GM12878 (cell line): Measurements from ENCODE around the gene MDH1. TPM values are rescaled to one million over a fixed set of nuclear protein-coding genes. Genes with fewer than 3 reads are reported as not detected.

Experiments
- ATAC-seq: fragments of 200-7000 bp; cut with Tn5 transposase; 3 replicates; pipeline ENCODE4 v1.9.1; 2020; ENCODE audit warnings: mild to moderate bottlenecking, moderate library complexity
- BruUV-seq: library from RNA; stranded (reverse); fragments of 400-500 nt; replicated peaks from 2 replicates; lab custom pipeline; 2021; lab: Mats Ljungman, UMichigan
- CTCF ChIA-PET: fragments of 300-600 bp; sonication (Branson Sonifier 250); formaldehyde crosslinking; extraction: SDS; loops from one replicate; lab custom pipeline; 2021; ENCODE audit warnings: inconsistent platforms; lab: Yijun Ruan, JAX
- POLR2A ChIA-PET: fragments of 350-600 bp; formaldehyde crosslinking; extraction: SDS; loops from one replicate; lab custom pipeline; 2021; ENCODE audit warnings: inconsistent platforms; lab: Charles Lee
- RAD21 ChIA-PET: fragments of 300-600 bp; sonication (Branson Sonifier 250); formaldehyde crosslinking; loops from one replicate; lab custom pipeline; 2023; ENCODE audit warnings: antibody characterized with exemption; ENCODE audit not compliant: unreplicated experiment; lab: Charles Lee
- SMC1A ChIA-PET: fragments of 300-600 bp; sonication (Branson Sonifier 250); formaldehyde crosslinking; loops from one replicate; lab custom pipeline; 2023; ENCODE audit not compliant: unreplicated experiment, uncharacterized antibody; lab: Charles Lee
- DNase-seq: peaks from one replicate; pipeline ENCODE4 v3.0.0-alpha.2; 2011; ENCODE audit warnings: low read depth, low spot score
- FAIRE-seq: peaks from 3 replicates; lab custom pipeline; 2011; peaks lifted over from hg19 to GRCh38; lab: Jason Lieb, UNC
- H2AFZ ChIP-seq: 2 replicates; pipeline ENCODE4 v1.6.0; 2011; ENCODE audit warnings: low read depth, low read length, control low read depth; ENCODE audit not compliant: control insufficient read depth
- H3K27ac ChIP-seq: 2 replicates; pipeline ENCODE4 v1.5.1; 2011; ENCODE audit warnings: control low read depth; ENCODE audit not compliant: control insufficient read depth, insufficient read depth
- H3K27me3 ChIP-seq, 2 experiments: replicated peaks in 1 of 2; 2 replicates each; pipeline versions ENCODE4 v1.6.0 to v1.6.1; 2011; ENCODE audit warnings: low read length in 1 of 2; ENCODE audit not compliant: control insufficient read depth in 2 of 2, insufficient read depth in 2 of 2
- H3K36me3 ChIP-seq, 2 experiments: 2 replicates each; pipeline ENCODE4 v1.5.1; 2011; ENCODE audit warnings: low read length in 1 of 2; ENCODE audit not compliant: control insufficient read depth in 2 of 2, insufficient read depth in 2 of 2
- H3K4me1 ChIP-seq: 2 replicates; pipeline ENCODE4 v1.6.1; 2011; ENCODE audit warnings: mild to moderate bottlenecking, low read length, moderate library complexity, mixed read lengths; ENCODE audit not compliant: control insufficient read depth, insufficient read depth
- H3K4me2 ChIP-seq: 2 replicates; pipeline ENCODE4 v1.6.0; 2011; ENCODE audit warnings: control low read depth; ENCODE audit not compliant: control insufficient read depth, insufficient read depth
- H3K4me3 ChIP-seq: fragments of 200-600 bp; sonication (generic); 2 replicates; pipeline ENCODE4 v1.5.1; 2016
- H3K79me2 ChIP-seq: 2 replicates; pipeline ENCODE4 v1.6.0; 2011; ENCODE audit warnings: low read length; ENCODE audit not compliant: control insufficient read depth, insufficient read depth
- H3K9ac ChIP-seq: 2 replicates; pipeline ENCODE4 v1.8.0; 2011; ENCODE audit warnings: low read length, control low read depth, mixed read lengths; ENCODE audit not compliant: control insufficient read depth, insufficient read depth
- H3K9me3 ChIP-seq: replicated peaks from 3 replicates; pipeline ENCODE4 v1.5.1; 2011; ENCODE audit warnings: mild to moderate bottlenecking, low read length; ENCODE audit not compliant: control insufficient read depth, insufficient read depth
- H4K20me1 ChIP-seq: 2 replicates; pipeline ENCODE4 v1.6.0; 2011; ENCODE audit not compliant: control insufficient read depth, insufficient read depth
- CEBPZ ChIP-seq: fragments of 150-350 bp; IDR thresholded peaks from 2 replicates; pipeline ENCODE4 v1.6.1; 2016; ENCODE audit warnings: low read depth, low read length
- KLF5 ChIP-seq: fragments of 450-650 bp; IDR thresholded peaks from 2 replicates; pipeline ENCODE4 v1.6.1; 2014; ENCODE audit warnings: mild to moderate bottlenecking; ENCODE audit not compliant: partially characterized antibody
- MAX ChIP-seq: IDR thresholded peaks from 2 replicates; pipeline ENCODE4 v1.6.1; 2012; ENCODE audit warnings: low read depth, low read length, improper control_type of control experiment
- MYC ChIP-seq: IDR thresholded peaks from 2 replicates; pipeline ENCODE4 v1.6.1; 2011; ENCODE audit warnings: mild to moderate bottlenecking, low read length, moderate library complexity, inconsistent platforms; ENCODE audit not compliant: insufficient read depth, insufficient replicate concordance, insufficient read length, severe bottlenecking
- NRF1 ChIP-seq: conservative IDR thresholded peaks from 2 replicates; pipeline ENCODE4 v1.6.1; 2011; ENCODE audit warnings: mild to moderate bottlenecking, low read depth, low read length, improper control_type of control experiment
- STAT3 ChIP-seq: IDR thresholded peaks from 2 replicates; pipeline ENCODE4 v1.6.1; 2011; ENCODE audit warnings: low read depth, low read length, improper control_type of control experiment
- TBL1XR1 ChIP-seq: IDR thresholded peaks from 2 replicates; pipeline ENCODE4 v1.6.1; 2012; ENCODE audit warnings: low read depth, low read length, improper control_type of control experiment
- WGBS: methylation state at CpG from one replicate; pipeline ENCODE4 v1.1.6; 2016; ENCODE audit warnings: low lambda C conversion rate; ENCODE audit not compliant: insufficient replicate concordance, insufficient coverage; ENCODE audit errors: missing lambda C conversion rate; 5-methylcytosine and 5-hydroxymethylcytosine counted together
- in situ Hi-C: fragments of 300-500 bp; cut with MboI; formaldehyde crosslinking; loops from 9 replicates; pipeline ENCODE4 v1.14.3; 2018; ENCODE audit warnings: mixed read lengths
- intact Hi-C: fragments of 100-400 bp; cut with micrococcal nuclease; formaldehyde crosslinking; loops from one replicate; pipeline ENCODE4 v1.14.2; 2022; ENCODE audit not compliant: unreplicated experiment
- polyA plus RNA-seq, 11 experiments: library from polyadenylated mRNA; depleted of rRNA in 4 of 11; unstranded in 6 of 11; stranded (reverse) in 5 of 11; fragments of >200 nt; fragmentation: Nextera tagmentation in 4 of 11; fragmentation: Illumina TruSeq in 1 of 11; extraction: Ambion mirVana in 4 of 11; extraction: Trizol in 1 of 11; gene quantifications; 1 replicate in 1 of 11; 2 replicates in 10 of 11; pipeline versions ENCODE4 v1.2.1 to v1.2.3, GENCODE V29; 2011 to 2016; ENCODE audit warnings: inconsistent platforms in 2 of 11, missing spikeins in 2 of 11, low read depth in 1 of 11
- total RNA-seq, 4 experiments: library from RNA; depleted of rRNA in 3 of 4; stranded (reverse); fragments of >200 nt in 3 of 4; fragmentation: Illumina TruSeq in 1 of 4; extraction: Trizol in 1 of 4; gene quantifications; 2 replicates each; pipeline versions ENCODE4 v1.2.1 to v1.2.3, GENCODE V29; 2013 to 2021
- TF ChIP-seq, protein P1 (sequence below): fragments of 450-650 bp; formaldehyde crosslinking; IDR thresholded peaks from 2 replicates; pipeline ENCODE4 v1.4.0; 2022; ENCODE audit warnings: mild to moderate bottlenecking, moderate library complexity
- TF ChIP-seq, protein P2 (sequence below): fragments of 450-650 bp; IDR thresholded peaks from 2 replicates; pipeline ENCODE4 v1.6.1; 2017; ENCODE audit warnings: mild to moderate bottlenecking, moderate library complexity
- TF ChIP-seq, protein P3 (sequence below): fragments of 450-650 bp; IDR thresholded peaks from 2 replicates; pipeline ENCODE4 v1.6.1; 2017; ENCODE audit warnings: mild to moderate bottlenecking

Gene MDH1
- total and polyA plus RNA-seq, 10 of the 15 experiments (the other 5 are each of a cell fraction or from before 2014, with no cell fraction given): 254 to 1,581 (median 440) TPM

- SMC1A ChIA-PET: no interaction called here
- in situ Hi-C loops: no loop called here
- H3K79me2 ChIP-seq: no peaks in the 10 kb centered on the region
- intact Hi-C loops: no loop called here
- 56% methylated on average over 2 of the region's 2 CpGs for WGBS
- H4K20me1 ChIP-seq: no peaks in the 10 kb centered on the region
- no peak overlapping the region for H3K9ac ChIP-seq
- no peak overlapping the region for H3K4me2 ChIP-seq
- no peaks in the 10 kb centered on the region for H3K36me3 ChIP-seq
- no peaks in the 10 kb centered on the region for H3K27me3 ChIP-seq
- DNase-seq (no peak), FAIRE-seq (no peak), ATAC-seq (no peak)
- peaks cover 1% of the 10 kb centered on the region; the same call in 2 of the 3 replicates for H3K9me3 ChIP-seq
- H3K4me3 ChIP-seq: no peak overlapping the region
- RAD21 ChIA-PET: no interaction called here
- CTCF ChIA-PET: no interaction called here
- H2AFZ ChIP-seq: no peak overlapping the region
- H3K4me1 ChIP-seq: peaks cover 3% of the 10 kb centered on the region; the same call in 1 of the 2 replicates
- BruUV-seq: no TSS peak
- POLR2A ChIA-PET: no interaction called here
- no peak overlapping the region for H3K27ac ChIP-seq
- TF ChIP-seq MAX (no peak), TBL1XR1 (no peak), CEBPZ (no peak), STAT3 (no peak), NRF1 (no peak), MYC (no peak), KLF5 (no peak)
- TF ChIP-seq, protein P1, sequence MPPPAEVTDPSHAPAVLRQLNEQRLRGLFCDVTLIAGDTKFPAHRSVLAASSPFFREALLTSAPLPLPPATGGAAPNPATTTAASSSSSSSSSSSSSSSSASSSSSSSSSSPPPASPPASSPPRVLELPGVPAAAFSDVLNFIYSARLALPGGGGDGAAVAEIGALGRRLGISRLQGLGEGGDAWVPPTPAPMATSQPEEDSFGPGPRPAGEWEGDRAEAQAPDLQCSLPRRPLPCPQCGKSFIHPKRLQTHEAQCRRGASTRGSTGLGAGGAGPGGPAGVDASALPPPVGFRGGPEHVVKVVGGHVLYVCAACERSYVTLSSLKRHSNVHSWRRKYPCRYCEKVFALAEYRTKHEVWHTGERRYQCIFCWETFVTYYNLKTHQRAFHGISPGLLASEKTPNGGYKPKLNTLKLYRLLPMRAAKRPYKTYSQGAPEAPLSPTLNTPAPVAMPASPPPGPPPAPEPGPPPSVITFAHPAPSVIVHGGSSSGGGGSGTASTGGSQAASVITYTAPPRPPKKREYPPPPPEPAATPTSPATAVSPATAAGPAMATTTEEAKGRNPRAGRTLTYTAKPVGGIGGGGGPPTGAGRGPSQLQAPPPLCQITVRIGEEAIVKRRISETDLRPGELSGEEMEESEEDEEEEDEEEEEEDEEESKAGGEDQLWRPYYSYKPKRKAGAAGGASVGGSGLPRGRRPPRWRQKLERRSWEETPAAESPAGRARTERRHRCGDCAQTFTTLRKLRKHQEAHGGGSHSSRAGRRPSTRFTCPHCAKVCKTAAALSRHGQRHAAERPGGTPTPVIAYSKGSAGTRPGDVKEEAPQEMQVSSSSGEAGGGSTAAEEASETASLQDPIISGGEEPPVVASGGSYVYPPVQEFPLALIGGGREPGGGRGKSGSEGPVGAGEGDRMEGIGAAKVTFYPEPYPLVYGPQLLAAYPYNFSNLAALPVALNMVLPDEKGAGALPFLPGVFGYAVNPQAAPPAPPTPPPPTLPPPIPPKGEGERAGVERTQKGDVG: no peak
- TF ChIP-seq, protein P2, sequence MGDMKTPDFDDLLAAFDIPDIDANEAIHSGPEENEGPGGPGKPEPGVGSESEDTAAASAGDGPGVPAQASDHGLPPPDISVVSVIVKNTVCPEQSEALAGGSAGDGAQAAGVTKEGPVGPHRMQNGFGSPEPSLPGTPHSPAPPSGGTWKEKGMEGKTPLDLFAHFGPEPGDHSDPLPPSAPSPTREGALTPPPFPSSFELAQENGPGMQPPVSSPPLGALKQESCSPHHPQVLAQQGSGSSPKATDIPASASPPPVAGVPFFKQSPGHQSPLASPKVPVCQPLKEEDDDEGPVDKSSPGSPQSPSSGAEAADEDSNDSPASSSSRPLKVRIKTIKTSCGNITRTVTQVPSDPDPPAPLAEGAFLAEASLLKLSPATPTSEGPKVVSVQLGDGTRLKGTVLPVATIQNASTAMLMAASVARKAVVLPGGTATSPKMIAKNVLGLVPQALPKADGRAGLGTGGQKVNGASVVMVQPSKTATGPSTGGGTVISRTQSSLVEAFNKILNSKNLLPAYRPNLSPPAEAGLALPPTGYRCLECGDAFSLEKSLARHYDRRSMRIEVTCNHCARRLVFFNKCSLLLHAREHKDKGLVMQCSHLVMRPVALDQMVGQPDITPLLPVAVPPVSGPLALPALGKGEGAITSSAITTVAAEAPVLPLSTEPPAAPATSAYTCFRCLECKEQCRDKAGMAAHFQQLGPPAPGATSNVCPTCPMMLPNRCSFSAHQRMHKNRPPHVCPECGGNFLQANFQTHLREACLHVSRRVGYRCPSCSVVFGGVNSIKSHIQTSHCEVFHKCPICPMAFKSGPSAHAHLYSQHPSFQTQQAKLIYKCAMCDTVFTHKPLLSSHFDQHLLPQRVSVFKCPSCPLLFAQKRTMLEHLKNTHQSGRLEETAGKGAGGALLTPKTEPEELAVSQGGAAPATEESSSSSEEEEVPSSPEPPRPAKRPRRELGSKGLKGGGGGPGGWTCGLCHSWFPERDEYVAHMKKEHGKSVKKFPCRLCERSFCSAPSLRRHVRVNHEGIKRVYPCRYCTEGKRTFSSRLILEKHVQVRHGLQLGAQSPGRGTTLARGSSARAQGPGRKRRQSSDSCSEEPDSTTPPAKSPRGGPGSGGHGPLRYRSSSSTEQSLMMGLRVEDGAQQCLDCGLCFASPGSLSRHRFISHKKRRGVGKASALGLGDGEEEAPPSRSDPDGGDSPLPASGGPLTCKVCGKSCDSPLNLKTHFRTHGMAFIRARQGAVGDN: no peak
- TF ChIP-seq, protein P3, sequence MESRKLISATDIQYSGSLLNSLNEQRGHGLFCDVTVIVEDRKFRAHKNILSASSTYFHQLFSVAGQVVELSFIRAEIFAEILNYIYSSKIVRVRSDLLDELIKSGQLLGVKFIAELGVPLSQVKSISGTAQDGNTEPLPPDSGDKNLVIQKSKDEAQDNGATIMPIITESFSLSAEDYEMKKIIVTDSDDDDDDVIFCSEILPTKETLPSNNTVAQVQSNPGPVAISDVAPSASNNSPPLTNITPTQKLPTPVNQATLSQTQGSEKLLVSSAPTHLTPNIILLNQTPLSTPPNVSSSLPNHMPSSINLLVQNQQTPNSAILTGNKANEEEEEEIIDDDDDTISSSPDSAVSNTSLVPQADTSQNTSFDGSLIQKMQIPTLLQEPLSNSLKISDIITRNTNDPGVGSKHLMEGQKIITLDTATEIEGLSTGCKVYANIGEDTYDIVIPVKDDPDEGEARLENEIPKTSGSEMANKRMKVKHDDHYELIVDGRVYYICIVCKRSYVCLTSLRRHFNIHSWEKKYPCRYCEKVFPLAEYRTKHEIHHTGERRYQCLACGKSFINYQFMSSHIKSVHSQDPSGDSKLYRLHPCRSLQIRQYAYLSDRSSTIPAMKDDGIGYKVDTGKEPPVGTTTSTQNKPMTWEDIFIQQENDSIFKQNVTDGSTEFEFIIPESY: no peak
Measured at GRCh38 chr2:63632382-63632781, 43.6 kb downstream of the MDH1 start.
